Activated T-cell treated with anti-CD3 and anti-CD28 coated beads, Interleukin-2, amount 50 U/mL, for 48 hours (primary cell): ENCODE data around the gene AP2S1.
A peak's percentile ranks its signal among the peaks of the same experiment; 100 is the strongest.
"Not testable (repeated sequence)": the region's sequence is repeated elsewhere in the genome, so short reads cannot be mapped to it uniquely, and the experiment has no call there.

Experiments used
- DNase-seq, 2 experiments: peaks; one replicate each; pipeline ENCODE4 v3.0.0-alpha.2; 2020

The AP2S1 gene

DNA sequence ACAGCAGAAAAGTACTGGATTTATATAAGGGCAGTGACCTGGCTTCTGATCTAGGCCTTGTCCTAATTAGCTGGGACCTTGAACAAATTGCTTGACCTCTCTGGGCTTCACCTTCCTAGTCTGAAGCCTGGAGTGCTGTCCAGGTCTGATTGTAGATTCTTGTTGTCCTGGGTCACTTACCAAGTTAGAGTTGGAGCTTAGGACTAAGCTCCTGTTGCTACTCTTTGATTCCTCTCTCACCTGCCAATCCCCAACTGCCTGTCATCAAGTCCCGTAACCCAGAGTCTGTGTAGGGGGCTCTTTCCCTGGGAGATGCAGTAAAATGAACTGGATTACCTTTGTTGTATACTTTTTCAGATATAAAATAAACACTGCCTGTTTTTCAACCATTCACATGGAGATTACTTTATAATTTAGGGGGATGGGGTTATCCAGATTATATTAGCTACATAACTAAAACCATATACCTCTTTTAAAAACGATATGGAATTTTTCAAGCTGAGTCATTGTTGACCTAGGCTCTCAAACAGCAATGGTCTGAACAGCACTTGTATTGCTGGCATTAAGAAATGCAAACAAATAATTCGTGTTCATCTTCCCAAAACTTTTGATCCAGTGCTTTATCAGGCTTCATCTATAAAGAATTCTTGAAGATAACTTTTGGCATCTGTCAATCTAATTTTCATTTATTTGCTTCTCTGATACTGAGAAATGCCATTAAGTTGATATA is 15.9 kb upstream of the AP2S1 start:
- DNase-seq, result no peak

DNA sequence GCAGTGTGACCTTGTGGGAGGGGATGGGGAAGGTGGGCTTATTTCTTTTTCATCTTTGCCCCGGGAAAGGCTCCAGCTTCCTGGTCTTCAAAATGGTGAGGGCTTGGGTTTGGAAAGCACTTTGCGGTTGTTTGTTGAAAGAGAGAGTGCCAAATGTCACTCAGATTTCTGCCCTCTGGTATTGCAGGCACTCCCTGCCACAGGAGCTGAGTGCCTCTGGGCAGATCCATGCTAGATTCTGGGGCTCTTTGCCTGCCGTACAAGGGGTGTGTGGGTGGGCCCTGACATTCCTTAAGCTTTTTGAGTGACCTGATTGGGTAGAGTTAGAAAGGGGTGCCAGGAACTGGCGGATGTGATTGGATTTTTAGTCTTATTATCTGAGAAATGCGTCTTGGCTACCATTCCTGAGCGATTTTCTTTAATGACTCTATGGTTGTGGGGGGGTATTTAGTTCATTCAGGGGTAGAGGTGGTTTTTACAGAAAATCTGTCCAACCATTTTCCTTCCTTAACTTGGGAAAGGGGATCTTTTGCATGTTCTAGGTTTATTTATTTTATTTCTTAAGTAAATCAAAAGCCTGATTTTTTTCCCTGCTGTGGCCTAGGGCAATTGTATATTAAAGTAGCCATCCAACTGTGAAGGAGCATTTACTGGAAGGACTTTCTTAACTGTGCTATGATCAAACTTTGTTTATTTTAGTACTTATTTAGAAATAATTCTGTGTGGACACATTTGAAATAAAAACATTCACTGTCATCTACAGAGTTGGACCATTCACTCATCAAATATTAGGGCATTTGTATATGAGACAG is 13.4 kb upstream of the AP2S1 start:
- DNase-seq, result no peak

DNA sequence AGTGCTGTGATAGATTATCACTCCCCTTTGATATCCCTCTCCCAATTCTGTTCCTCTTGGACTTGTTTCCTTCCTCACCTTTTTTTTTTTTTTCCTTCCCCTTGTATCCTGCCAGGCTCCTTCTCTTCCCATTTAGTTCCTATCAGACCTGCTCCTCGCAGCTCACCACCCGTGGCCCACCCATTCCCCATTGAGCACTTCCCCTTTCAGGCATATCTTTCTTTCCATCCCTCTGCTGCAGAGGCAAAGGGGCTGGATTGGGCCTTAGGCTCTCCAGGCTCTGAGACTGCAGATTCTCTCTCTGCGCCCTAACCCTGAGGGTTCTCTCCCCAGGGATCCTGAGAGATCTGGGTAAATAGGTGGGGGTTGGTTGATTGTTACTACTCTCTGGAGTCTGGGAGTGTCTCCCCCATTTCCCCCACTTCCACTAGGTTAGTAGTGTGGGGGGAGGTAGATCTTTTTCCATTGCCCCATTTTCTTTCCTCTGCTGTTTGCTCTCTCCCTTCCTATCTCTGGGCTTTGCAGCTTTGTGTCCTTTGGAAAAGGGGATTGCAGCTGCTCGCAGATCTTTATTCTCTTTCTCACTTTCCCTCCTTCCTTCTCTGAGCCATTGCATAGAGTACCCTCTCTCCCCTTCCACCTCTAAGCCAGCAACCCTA is 12.5 kb upstream of the AP2S1 start:
- peak in 1 of 2 experiments; percentile 14 for DNase-seq

DNA sequence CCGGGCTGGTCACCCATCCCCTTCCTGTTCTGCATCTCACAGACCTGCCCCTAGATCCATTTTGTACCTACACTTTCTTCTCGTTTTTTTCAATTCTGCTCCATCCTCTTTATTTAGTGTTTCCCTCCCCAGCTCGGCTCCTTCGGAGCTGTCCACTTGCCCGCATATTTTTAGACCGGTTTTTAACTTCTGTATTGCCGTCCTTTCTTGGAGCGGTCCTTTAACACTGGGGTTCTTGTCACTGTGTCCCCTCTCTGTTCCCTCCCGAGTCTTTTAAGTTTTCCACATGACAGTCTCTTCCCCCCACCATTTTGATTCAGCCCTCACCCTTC is 11.8 kb upstream of the AP2S1 start:
- no peak for DNase-seq

DNA sequence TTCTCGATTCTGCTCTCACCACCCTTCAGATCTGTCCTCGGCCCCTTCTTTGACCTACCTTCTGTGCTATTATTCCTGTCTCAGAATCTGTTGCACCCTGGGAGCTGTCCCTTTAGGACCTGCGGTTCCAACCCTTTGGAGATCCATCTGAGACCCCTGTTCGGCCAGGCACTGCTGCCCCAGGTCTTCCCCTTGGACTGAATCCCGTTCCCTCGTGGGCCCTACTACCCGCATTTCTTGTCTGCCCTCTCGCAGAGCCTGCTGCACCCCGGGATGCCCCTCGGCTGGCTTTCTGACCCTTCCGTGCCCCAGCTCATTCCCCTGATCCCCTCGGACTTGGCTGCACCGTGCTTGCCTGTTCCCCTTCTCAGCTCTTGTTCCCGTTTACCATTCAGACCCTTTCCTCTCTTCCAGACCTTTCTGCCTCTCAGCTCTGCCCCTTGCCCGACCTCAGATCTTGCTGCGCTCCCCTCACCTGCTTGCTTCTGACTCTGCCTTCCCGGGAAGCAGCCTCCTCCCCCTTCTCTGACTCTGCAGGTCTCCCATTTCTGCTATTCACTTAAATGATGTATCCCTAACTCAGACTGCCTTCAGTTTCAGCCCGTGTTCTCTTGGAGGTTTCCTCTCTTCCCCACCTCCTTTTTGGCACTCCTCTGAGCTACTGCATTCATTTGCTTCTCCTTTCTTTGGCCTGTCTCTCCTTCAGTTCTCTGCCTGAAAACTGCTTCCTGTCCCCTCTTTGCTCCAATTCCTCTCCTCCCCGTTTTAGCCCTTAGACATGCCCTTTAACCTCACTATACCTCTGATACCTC is 11.3 kb upstream of the AP2S1 start:
- peak in 1 of 2 experiments; percentile 34 for DNase-seq

DNA sequence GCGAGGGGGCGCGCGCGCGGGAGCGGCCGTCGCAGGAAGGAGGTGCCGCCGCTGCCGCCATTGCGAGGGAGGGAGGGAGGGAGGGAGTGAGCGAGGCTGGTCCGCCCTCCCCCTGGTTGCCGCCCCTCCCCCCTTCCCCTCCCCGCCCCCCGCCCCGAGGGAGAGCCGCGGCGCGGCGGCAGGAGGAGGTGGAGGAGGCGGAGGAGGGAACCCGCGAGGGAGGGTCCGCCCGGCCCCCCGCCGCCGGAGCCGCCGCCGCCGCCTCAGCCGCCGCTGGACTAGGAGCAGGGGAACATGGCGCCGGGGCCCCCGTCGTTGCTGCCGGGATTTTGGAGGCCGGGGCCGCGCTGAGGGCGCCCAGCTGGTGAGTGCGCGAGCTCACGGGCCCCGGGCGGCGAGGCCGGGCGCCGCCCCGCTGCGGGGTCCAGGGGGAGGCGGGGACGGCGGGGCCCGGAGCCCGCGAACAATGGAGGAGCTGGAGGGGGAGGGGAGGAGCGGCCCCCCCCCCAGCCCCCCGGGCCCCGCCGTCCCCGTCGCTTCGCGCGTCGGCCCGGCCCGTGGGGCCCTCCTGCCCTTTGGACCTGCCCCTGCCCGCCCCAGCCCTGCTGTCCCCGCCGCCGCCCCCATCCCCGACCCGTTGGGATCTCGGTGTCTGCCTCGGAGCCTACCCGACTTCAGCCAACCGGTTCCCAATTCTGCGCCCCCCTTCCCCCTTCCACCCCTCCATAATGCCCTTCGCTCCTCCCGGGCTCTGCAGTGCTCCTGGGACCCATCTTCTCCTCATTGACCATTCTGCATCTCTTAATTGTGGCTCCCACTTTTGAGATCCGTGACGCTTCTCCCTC is 10.4 kb upstream of the AP2S1 start, which contains the start of gene ARHGAP35:
TSS of gene ARHGAP35 (plus strand) at position 152 of the 845 bp plus-strand sequence. CDS start 57,679 bp downstream, outside the sequence.
- DNase-seq, result peak; percentile 36 to 37

DNA sequence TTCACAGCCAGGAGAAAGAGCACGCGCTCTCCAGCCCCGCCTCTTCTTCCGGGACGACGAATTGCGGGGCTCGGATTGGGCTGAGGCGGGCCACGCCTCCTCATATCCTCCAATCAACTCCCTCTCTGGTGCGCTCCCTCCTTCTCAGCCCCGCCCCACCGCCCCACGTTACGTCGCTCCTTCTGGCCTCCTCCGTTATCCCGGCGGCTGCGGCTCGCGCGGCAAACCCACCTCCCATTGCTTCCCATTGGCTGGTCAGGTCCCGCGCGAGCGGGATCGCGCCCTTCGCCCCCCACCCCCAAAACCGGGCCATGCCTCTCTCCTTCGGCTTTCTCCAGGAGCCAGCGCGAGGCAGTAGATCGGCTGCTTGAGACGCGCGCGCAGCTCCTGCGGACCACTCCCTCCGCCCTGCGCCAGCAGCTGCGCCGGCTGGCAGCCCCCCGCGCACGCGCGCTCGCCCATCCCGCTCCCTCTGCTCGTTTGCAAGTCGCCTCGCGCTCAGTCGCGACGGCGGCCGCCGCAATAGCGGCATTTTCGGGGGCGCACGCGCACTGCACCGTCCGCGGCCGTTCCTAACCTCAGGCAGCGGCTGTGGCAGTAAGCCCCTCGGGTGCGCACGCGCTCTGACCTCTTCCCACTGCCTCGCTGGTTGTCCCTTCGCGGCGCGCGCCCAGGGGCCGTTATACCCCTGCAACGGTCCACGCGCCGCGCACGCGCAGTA is 9.6 kb upstream of the AP2S1 start:
- peak; percentile 97 for DNase-seq

DNA sequence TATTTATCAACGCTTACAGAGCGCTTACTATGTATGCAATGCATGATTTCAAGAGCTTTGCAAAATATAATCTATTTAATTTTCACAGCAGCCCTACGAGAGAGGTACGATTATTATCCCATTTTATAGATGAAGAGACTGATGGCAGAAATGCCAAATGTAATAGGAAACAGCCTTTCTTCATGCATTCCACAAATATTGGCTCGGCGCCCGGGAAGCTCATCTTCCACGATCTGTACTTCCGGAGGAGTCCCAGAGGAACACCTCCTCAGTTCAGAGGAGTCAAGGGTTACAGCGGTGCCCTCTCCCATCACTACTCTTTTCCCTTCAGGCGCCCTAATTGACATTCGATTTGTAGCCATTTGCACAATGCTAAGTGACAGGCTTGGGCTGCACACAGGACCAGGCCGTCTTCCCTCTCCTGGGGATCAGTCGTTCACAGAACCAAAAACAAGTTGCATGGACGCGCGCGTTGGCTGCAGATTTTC is 9.0 kb upstream of the AP2S1 start:
- DNase-seq, result no peak

DNA sequence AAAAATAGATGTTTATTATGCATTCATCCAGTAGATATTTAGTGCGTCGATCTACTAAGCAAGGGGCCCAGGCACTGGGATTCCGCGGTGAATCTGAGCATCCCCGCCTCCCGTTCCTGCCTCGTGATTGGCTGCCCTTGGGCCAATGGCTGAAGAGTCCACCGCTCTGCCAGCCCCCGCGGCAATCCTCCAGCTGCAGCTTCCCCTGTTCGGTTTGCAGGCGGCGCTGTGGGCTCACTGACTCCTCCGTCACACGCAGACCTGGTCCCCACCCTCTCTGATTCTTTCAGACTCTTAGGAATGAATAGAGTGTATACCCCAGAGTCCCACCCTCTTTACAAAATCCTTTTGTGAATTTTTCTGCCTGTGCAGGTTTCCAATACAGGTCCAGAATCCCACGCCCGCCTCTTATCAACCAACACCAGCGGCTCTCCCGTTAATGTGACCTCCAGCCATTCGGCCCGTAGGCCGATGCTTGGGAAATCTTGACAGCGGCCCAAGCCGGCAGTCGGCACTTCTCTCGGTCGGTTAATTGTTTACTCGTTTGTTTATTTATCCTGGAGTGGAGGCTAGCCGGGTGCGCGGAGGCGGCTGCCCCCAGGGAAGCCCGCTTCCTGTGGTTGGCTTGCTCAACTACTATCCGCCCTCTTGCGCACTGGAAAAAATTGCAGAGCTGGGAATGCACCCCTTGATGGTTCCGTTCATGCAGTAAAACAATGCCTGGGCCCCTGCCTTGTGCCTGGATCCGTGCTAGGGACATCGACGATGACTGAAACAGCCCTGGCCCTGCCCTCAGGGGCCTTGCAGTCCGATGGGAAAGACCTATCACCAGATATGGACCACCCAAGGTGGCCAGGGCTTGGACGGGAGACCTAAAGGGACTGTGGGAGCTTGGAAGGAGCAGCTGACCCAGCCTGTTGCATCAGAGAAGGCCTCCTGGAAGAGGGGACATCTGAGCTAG is 5.7 kb upstream of the AP2S1 start:
- DNase-seq, result peak; percentile 90 to 93

DNA sequence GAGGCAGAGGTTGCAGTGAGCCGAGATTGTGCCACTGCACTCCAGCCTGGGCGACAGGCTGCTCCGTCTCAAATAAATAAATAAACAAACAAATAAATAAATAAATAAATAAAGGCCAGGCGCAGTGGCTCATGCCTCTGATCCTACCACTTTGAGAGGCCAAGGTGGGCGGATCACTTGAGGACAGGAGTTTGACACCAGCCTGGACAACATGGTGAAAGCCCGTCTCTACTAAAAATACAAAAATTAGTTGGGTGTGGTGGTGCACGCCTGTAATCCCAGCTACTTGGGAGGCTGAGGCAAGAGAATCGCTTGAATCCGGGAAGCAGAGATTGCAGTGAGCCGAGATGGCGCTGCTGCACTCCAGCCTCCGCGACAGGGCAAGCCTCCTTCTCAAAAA is 4.1 kb upstream of the AP2S1 start:
- DNase-seq, result not testable (repeated sequence)

DNA sequence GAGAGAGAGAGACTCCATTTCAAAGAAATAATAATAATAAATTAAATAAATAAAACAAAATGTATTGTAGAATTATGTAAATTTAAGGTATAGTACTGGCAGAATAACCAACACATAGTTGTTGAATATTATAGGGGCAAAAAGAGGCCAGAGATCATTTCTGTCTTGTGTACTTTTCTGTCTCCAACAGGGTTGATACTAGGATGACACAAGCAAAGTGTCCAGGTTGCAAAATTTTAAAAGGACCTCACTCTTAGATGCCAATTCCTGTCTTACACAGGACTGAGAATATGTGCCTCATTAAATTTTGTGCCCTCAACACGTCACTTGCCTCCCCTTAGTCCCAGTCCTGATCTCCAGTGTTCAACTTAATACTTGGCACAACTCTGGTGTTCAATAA is 2.2 kb upstream of the AP2S1 start:
- DNase-seq, result no peak

DNA sequence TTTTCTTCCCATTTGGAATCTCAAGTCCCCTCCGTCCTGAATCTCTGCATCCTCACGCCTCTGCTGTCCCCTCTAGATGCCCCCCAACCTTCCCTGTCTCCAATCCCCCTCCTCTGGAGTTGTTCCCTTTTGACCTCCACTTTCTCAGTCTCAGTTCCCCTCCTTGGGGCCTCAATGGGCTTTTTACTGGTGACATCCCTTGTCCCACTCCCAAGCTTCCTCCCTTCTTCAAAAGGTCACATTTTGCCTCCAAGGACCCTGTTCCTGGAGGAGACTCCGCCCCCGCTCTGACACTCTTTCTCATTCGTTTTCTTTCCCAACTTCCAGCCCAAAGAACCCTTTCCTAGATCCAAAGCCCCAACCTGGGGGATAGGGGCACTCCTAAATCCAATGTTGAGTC is 1.0 kb downstream of the AP2S1 start:
- no peak for DNase-seq

DNA sequence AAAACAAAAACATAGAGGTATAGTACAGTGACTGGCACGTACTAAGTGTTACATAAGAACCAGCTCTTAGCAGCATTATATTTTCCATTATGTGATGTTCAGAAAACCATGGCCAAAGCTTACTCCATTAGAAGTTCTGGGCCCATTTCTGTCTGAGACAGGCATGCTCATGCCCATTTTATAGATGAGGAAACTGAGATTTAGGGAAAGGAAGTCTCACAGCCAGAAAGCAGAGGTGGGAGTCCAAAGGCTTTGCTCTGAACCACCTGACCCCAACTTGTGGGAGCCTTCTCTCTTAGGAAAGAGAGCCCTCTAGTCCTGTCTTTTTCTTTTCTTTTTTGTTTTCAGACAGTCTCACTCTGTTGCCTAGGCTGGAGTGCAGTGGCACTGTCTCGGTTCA is 2.3 kb downstream of the AP2S1 start:
- no peak for DNase-seq

DNA sequence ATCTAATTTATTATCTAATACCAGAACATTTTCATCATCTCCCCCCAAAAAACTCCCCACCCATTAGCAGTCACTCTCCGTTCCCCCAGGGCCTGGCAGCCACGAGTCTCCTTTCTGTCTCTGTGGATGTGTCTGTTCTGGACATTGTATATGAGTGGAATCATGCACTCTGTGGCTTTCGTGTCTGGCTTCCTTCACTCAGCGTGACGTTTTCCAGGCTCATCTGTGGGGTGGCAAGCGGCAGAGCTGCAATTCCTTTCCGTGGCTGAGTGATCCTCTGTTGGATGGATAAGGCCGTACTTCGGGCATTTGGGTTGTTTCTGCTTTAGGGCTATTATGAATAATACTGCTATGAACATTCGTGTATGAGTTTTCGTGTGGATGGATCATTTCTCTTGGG is 3.1 kb downstream of the AP2S1 start:
- no peak for DNase-seq

DNA sequence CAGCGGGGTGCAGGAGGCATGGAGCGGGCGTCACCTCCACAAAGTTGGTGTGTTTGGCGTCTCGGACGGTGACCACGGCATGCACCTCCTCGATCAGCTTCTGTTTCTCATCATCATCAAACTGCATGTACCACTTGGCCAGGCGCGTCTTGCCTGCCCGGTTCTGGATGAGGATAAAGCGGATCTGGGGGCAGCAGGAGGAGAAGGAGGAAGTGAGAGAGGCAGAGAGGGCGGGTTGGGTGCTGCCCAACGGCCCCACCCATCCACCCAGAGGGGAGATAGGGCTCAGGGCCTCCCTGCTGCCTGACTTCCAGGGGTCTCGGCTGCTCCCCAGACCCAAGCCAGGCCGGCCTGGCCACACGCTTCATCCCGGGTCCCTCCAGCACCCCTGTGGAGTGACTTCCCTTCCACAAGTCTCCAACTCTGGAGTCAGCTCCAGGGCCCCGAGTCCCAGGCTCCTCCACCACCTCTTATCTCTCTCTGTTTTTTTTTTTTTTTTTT is 4.6 kb downstream of the AP2S1 start:
- DNase-seq, result no peak

DNA sequence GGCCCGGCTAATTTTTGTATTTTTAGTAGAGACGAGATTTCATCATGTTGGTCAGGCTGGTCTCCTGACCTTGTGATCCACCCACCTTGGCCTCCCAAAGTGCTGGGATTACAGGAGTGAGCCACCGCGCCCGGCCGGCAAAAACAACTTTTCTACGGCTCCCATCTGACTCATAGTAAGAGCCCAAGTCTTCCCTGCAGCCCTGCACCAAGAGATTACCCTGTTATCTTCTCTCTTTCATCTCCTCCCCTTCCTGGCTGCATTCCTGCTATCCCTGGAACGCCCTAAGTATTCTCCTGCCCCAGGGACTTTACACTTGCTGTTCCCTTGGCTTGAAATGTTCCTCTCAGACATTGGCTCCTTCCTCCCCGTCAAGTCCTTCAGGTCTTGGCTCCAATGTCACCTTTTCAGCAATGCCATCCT is 6.6 kb downstream of the AP2S1 start:
- no peak for DNase-seq

DNA sequence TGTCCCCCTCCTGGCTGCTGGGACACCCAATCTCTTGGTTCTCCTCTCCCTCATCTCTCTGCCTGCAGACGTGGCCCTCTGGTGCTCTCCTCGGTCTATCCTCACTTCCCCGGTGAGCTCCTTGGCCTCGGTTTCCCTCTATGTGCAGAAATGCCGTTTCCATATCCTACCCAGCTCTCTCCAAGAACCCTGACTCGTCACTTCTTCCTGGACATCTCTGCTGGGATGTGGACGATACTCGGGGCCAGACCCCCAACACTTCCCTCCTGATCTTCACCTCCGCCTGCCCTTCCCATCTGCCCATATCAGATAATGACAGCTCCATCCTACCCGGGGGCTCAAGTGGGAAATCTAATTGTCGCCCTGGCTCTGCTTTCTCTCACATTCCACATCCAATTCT is 7.9 kb downstream of the AP2S1 start:
- DNase-seq, result no peak

DNA sequence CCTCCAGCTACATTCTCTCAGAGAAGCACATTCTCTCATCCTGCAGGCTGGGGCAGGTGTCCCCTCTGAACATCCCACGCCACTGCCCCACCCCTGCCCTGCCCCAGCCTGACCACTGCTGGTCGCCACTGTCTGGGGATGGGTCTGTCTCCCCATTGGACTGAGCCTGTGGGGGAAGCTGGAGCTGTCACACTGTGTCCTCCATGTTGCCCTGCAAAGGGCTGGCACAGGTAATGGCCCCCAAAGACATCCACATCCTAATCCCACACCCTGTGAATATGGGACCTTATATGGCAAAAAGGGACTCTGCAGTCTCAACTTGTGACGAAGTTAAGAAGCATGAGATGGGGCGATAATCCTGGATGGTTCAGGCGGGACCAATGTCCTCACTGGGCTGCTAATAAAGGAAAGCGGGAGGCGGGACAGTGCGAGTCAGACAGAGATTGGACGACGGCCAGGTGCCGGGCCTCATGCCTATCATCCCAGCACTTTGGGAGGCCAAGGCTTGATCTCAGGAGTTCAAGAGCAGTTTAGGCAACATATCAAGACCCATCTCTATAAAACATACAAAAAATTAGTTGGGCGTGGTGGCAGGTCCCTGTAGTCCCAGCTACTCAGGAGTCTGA is 9.1 kb downstream of the AP2S1 start:
- no peak for DNase-seq

DNA sequence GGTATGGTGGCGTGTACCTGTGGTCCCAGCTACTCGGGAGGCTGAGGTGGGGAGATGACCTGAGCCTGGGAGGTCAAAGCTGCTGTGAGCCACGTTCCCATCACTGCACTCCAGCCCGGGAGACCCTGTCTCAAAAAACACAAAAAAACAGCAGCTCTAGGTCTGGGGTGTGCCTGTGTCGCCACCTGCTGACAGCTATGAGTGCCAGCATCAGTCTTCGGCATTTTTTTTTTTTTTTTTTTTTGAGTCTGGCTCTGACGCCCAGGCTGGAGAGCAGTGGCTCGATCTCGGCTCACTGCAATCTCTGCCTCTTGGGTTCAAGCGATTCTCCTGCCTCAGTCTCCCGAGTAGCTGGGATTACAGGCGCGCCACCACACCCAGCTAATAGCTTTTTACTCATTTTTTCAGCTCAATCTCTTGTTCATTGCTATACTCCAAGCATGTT is 10.1 kb downstream of the AP2S1 start:
- peak; percentile 45 to 60 for DNase-seq
